ENCODE measurements around the gene EFNA5.

EFNA5 gene

DNA sequence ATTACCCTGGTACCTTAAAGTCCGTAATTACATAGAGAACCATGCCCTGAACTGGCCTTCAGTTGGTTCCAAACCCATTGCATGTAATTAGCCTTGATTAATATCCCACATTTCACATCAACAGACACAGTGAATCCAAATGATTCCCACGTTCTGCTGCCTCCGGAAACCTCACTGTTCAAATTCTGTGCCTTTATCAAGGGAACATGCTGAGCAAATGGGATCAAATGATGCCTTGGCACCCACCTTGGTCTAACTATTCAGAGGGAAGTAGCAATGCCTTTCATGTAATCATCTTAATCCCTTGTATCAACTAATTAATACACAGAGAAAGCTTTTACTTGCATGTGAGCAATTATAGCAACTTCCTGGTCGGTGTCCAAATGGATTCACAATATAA is 100.6 kb downstream of the EFNA5 start:
- Histone ChIP-seq H3K4me3 (ENCODE audit: low read length) (no peak overlapping the region), H3K36me3 (ENCODE audit: insufficient read depth, low read length) (no peaks in the 10 kb centered on the region), H3K4me1 (ENCODE audit: insufficient read depth, low read length) (peaks cover 90% of the 10 kb centered on the region), H3K9ac (ENCODE audit: low read depth, low read length) (no peak overlapping the region), H3K27ac (ENCODE audit: low read depth, low read length) (no peak overlapping the region), H3K9me3 (ENCODE audit: insufficient read depth, low read depth, low read length) (no peaks in the 10 kb centered on the region), H3K27me3 (ENCODE audit: insufficient read depth, low read length) (no peaks in the 10 kb centered on the region)
- 87% methylated on average over 4 of the region's 4 CpGs for WGBS

DNA sequence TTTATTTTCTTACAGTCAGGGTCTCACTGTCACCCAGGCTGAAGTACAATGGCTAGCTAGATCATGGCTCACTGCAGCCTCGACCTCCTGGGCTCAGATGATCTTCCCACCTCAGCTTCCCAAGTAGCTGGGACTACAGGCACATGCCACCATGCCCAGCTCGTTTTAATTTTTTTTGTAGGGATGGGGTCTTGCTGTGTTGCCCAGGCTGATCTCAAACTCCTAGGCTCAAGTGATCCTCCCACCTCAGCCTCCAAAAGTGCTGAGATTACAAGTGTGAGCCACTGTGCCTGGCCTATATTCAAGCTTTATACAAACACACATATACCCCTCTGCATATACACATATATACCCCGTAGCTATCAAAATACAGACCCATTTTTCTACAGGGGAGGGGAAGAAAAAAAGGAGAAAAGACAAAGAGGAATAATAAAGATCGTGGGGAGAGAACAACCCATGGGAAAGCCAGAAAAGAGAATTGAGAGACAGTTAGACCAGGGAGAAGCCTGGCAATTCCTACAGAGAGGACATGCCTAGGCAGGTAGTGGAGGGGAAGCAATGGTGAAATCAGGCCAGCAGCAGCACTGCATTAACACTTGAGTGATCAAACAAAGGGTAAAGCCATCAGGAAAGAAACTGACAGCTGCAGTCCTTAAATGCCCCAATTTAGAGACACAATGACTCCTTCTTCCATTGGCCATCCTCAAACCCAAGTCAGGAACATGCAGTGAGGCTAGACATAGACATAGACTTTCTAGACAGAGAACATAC is 102.7 kb downstream of the EFNA5 start:
- Histone ChIP-seq H3K27me3 (ENCODE audit: insufficient read depth, low read length) (no peaks in the 10 kb centered on the region), H3K4me3 (ENCODE audit: low read length) (no peak overlapping the region), H3K4me1 (ENCODE audit: insufficient read depth, low read length) (peaks cover 82% of the 10 kb centered on the region), H3K9ac (ENCODE audit: low read depth, low read length) (no peak overlapping the region), H3K36me3 (ENCODE audit: insufficient read depth, low read length) (no peaks in the 10 kb centered on the region), H3K27ac (ENCODE audit: low read depth, low read length) (no peak overlapping the region), H3K9me3 (ENCODE audit: insufficient read depth, low read depth, low read length) (no peaks in the 10 kb centered on the region)
- 86% methylated on average over 3 of the region's 4 CpGs for WGBS

DNA sequence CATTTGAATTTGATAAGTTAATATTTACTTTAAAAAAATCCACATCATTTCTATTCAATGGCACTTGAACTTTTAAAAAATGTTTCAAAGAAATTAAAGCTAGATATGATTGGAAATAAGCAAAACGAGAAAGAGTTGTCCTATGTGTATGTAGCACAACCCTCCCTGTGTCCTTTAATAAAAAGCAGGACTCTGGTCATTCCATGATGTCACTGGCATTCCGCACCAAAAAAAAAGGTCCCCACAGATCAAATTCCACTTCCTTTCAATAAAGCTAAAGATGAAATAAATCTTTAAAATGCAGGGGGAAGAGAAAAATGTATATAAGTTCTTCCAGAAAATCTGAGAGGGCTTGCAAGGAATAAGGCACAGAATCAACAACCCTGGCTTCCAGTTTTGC is 103.8 kb downstream of the EFNA5 start:
- H3K27ac ChIP-seq (ENCODE audit: low read depth, low read length), result peak overlapping the region; percentile 66; the same call in 1 of the 2 replicates
- WGBS, result 75% methylated on average over 1 of the region's 2 CpGs

DNA sequence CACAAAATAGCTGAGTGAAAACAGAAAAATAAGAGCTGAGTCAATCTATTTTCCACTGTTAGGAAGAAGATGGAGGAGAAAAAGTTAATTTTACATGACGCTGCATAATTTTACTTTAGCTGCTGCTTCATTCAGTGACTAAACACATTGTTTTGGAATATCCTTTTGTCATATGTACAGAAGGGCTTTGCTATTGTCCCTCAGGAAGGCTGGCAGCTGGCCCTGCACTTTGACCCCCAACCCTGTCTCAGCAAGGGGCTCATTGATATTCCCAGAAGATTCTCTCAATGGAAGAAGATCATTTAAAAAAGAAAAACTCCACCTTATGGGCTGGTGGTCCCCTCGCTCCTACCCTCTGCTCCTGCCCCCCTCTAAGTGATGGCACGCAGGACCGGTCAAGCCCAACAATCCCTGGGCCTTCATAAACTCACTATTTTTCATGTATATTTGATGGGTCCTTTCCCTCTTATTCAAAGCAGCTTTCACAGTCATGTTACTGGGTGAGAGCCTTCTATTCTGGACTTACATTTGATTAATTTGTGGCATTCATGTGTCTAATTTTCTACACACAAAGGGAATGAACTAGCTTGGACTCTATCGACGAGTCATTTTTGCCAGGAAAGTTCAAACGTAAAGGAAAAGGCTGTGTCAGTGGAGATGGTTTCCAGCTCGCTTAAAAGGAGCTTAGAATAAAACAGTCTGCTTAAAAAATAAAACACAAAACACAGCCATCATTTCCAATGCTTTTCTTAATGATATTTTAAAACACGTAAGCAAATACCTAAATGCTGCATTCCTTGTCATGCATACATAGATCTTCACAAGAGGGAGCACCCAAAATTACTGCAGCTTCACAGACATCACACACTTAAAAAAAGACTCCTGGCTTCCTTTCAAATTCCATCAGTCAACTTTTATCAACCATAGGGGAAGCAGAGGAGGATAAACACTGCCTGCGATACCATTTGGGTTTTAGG is 104.7 kb downstream of the EFNA5 start:
- Histone ChIP-seq H3K9me3 (ENCODE audit: insufficient read depth, low read depth, low read length) (no peaks in the 10 kb centered on the region), H3K36me3 (ENCODE audit: insufficient read depth, low read length) (no peaks in the 10 kb centered on the region), H3K4me3 (ENCODE audit: low read length) (0 out of 2 replicates have a peak overlapping the region, but pooled peaks have one; percentile 15), H3K9ac (ENCODE audit: low read depth, low read length) (no peak overlapping the region), H3K27me3 (ENCODE audit: insufficient read depth, low read length) (no peaks in the 10 kb centered on the region), H3K27ac (ENCODE audit: low read depth, low read length) (peak overlapping the region; percentile 66; the same call in 1 of the 2 replicates), H3K4me1 (ENCODE audit: insufficient read depth, low read length) (peaks cover 69% of the 10 kb centered on the region)
- WGBS, result 43% methylated on average over 9 of the region's 10 CpGs

More for the DNA sequence above, 103.8 kb downstream of the EFNA5 start:
- Histone ChIP-seq H3K4me3 (ENCODE audit: low read length) (no peak overlapping the region), H3K9me3 (ENCODE audit: insufficient read depth, low read depth, low read length) (no peaks in the 10 kb centered on the region), H3K36me3 (ENCODE audit: insufficient read depth, low read length) (no peaks in the 10 kb centered on the region), H3K27me3 (ENCODE audit: insufficient read depth, low read length) (no peaks in the 10 kb centered on the region), H3K9ac (ENCODE audit: low read depth, low read length) (no peak overlapping the region), H3K4me1 (ENCODE audit: insufficient read depth, low read length) (peaks cover 75% of the 10 kb centered on the region)

- Histone ChIP-seq H3K36me3 (ENCODE audit: insufficient read depth, low read length) (no peaks in the 10 kb centered on the region), H3K4me1 (ENCODE audit: insufficient read depth, low read length) (peaks cover 58% of the 10 kb centered on the region), H3K9ac (ENCODE audit: low read depth, low read length) (no peak overlapping the region), H3K9me3 (ENCODE audit: insufficient read depth, low read depth, low read length) (no peaks in the 10 kb centered on the region), H3K27me3 (ENCODE audit: insufficient read depth, low read length) (no peaks in the 10 kb centered on the region), H3K27ac (ENCODE audit: low read depth, low read length) (no peak overlapping the region), H3K4me3 (ENCODE audit: low read length) (no peak overlapping the region)
- WGBS, result 93% methylated on average over 4 of the region's 4 CpGs
These were observed 105.8 kb downstream of the EFNA5 start for GRCh38 chr5:107564931-107565372.

- WGBS, result 81% methylated on average over 2 of the region's 3 CpGs
- Histone ChIP-seq H3K27ac (ENCODE audit: low read depth, low read length) (no peak overlapping the region), H3K36me3 (ENCODE audit: insufficient read depth, low read length) (no peaks in the 10 kb centered on the region), H3K4me1 (ENCODE audit: insufficient read depth, low read length) (peaks cover 62% of the 10 kb centered on the region), H3K27me3 (ENCODE audit: insufficient read depth, low read length) (no peaks in the 10 kb centered on the region), H3K9ac (ENCODE audit: low read depth, low read length) (no peak overlapping the region), H3K4me3 (ENCODE audit: low read length) (no peak overlapping the region), H3K9me3 (ENCODE audit: insufficient read depth, low read depth, low read length) (no peaks in the 10 kb centered on the region)
These were observed 106.7 kb downstream of the EFNA5 start for GRCh38 chr5:107563959-107564544.

- no peaks in the 10 kb centered on the region for H3K27me3 ChIP-seq (ENCODE audit: insufficient read depth, low read length)
- no peak overlapping the region for H3K4me3 ChIP-seq (ENCODE audit: low read length)
- no peak overlapping the region for H3K9ac ChIP-seq (ENCODE audit: low read depth, low read length)
- no peaks in the 10 kb centered on the region for H3K36me3 ChIP-seq (ENCODE audit: insufficient read depth, low read length)
- H3K9me3 ChIP-seq (ENCODE audit: insufficient read depth, low read depth, low read length), result no peaks in the 10 kb centered on the region
- no peak overlapping the region for H3K27ac ChIP-seq (ENCODE audit: low read depth, low read length)
- 94% methylated on average over 6 of the region's 6 CpGs for WGBS
- peaks cover 49% of the 10 kb centered on the region for H3K4me1 ChIP-seq (ENCODE audit: insufficient read depth, low read length)
These were observed 110.4 kb downstream of the EFNA5 start for GRCh38 chr5:107560377-107560776.

DNA sequence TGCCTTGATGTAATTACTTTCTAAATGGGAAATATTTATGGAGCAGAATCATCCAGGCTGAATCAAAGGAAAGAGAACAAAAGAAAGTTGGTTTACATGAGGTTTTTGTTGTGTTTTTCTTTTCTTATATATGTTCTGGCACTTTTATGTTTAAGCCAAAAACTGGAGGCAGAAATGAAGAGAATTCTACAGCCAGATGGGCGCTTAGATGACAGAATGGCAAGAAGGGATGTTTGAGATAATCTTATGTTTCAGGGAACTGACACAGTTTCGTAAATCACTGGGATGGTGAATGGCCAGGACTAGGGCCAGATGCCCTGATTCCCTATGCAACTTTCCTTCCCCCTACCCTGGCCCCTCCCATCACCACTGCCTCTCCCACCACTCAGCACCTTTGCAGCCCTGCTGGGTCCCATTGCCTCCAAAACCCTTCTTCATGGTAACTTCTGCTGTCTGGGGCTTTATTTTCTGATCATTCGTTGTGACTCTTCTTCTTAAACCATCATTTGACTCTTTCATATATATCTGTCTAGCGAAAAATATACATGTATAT is 111.8 kb downstream of the EFNA5 start:
- no peak overlapping the region for H3K9ac ChIP-seq (ENCODE audit: low read depth, low read length)
- peaks cover 35% of the 10 kb centered on the region for H3K4me1 ChIP-seq (ENCODE audit: insufficient read depth, low read length)
- no peaks in the 10 kb centered on the region for H3K9me3 ChIP-seq (ENCODE audit: insufficient read depth, low read depth, low read length)
- H3K27ac ChIP-seq (ENCODE audit: low read depth, low read length), result no peak overlapping the region
- H3K4me3 ChIP-seq (ENCODE audit: low read length), result no peak overlapping the region
- H3K27me3 ChIP-seq (ENCODE audit: insufficient read depth, low read length), result no peaks in the 10 kb centered on the region
- WGBS, result 84% methylated on average over 3 of the region's 4 CpGs
- H3K36me3 ChIP-seq (ENCODE audit: insufficient read depth, low read length), result no peaks in the 10 kb centered on the region

GRCh38 chr5:107557051-107557658 is 113.6 kb downstream of the EFNA5 start:
- WGBS, result 33% methylated on average over 11 of the region's 11 CpGs
- Histone ChIP-seq H3K36me3 (ENCODE audit: insufficient read depth, low read length) (no peaks in the 10 kb centered on the region), H3K27ac (ENCODE audit: low read depth, low read length) (peak overlapping the region; percentile 53), H3K4me1 (ENCODE audit: insufficient read depth, low read length) (peaks cover 45% of the 10 kb centered on the region), H3K9ac (ENCODE audit: low read depth, low read length) (no peak overlapping the region), H3K9me3 (ENCODE audit: insufficient read depth, low read depth, low read length) (no peaks in the 10 kb centered on the region), H3K4me3 (ENCODE audit: low read length) (no peak overlapping the region), H3K27me3 (ENCODE audit: insufficient read depth, low read length) (no peaks in the 10 kb centered on the region)

- H3K9ac ChIP-seq (ENCODE audit: low read depth, low read length), result no peak overlapping the region
- H3K4me1 ChIP-seq (ENCODE audit: insufficient read depth, low read length), result peaks cover 41% of the 10 kb centered on the region
- 96% methylated on average over 7 of the region's 7 CpGs for WGBS
- peak overlapping the region; percentile 14; the same call in 1 of the 2 replicates for H3K27ac ChIP-seq (ENCODE audit: low read depth, low read length)
- H3K36me3 ChIP-seq (ENCODE audit: insufficient read depth, low read length), result no peaks in the 10 kb centered on the region
- H3K9me3 ChIP-seq (ENCODE audit: insufficient read depth, low read depth, low read length), result no peaks in the 10 kb centered on the region
- H3K27me3 ChIP-seq (ENCODE audit: insufficient read depth, low read length), result no peaks in the 10 kb centered on the region
- H3K4me3 ChIP-seq (ENCODE audit: low read length), result no peak overlapping the region
These were observed 114.2 kb downstream of the EFNA5 start for GRCh38 chr5:107556575-107556974.
